NT2/D1 (cell line): ENCODE measurements around the gene TALDO1.

Experiments used
- DNase-seq: peaks from one replicate; pipeline ENCODE4 v3.0.0-alpha.2; 2011; ENCODE audit warnings: low read depth, low spot score
- H3K27me3 ChIP-seq: 2 replicates; pipeline ENCODE4 v1.6.0; 2011; ENCODE audit warnings: mild to moderate bottlenecking; ENCODE audit not compliant: insufficient read length, insufficient read depth
- H3K36me3 ChIP-seq: 2 replicates; pipeline ENCODE4 v1.6.1; 2011; ENCODE audit warnings: mild to moderate bottlenecking, low read length, mixed read lengths; ENCODE audit not compliant: insufficient read depth, insufficient read length
- H3K4me1 ChIP-seq: 2 replicates; pipeline ENCODE4 v1.5.1; 2011; ENCODE audit not compliant: insufficient read depth, insufficient read length
- H3K4me3 ChIP-seq: 2 replicates; pipeline ENCODE4 v1.5.1; 2011; ENCODE audit warnings: low read depth; ENCODE audit not compliant: insufficient read length
- H3K9ac ChIP-seq: 2 replicates; pipeline ENCODE4 v1.6.0; 2011; ENCODE audit warnings: low read depth; ENCODE audit not compliant: insufficient read length
- H3K9me3 ChIP-seq: 2 replicates; pipeline ENCODE4 v1.5.1; 2011; ENCODE audit warnings: mild to moderate bottlenecking, low read length; ENCODE audit not compliant: insufficient read depth
- SUZ12 ChIP-seq: IDR thresholded peaks from 2 replicates; pipeline ENCODE4 v1.6.1; 2011; ENCODE audit not compliant: insufficient read length, insufficient read depth; ENCODE audit errors: extremely low read depth
- YY1 ChIP-seq: IDR thresholded peaks from 2 replicates; pipeline ENCODE4 v1.6.1; 2011; ENCODE audit not compliant: insufficient read length, insufficient read depth
- ZNF274 ChIP-seq: IDR thresholded peaks from 2 replicates; pipeline ENCODE4 v1.6.1; 2011; ENCODE audit warnings: mild to moderate bottlenecking, low read depth, low read length

The TALDO1 gene

DNA sequence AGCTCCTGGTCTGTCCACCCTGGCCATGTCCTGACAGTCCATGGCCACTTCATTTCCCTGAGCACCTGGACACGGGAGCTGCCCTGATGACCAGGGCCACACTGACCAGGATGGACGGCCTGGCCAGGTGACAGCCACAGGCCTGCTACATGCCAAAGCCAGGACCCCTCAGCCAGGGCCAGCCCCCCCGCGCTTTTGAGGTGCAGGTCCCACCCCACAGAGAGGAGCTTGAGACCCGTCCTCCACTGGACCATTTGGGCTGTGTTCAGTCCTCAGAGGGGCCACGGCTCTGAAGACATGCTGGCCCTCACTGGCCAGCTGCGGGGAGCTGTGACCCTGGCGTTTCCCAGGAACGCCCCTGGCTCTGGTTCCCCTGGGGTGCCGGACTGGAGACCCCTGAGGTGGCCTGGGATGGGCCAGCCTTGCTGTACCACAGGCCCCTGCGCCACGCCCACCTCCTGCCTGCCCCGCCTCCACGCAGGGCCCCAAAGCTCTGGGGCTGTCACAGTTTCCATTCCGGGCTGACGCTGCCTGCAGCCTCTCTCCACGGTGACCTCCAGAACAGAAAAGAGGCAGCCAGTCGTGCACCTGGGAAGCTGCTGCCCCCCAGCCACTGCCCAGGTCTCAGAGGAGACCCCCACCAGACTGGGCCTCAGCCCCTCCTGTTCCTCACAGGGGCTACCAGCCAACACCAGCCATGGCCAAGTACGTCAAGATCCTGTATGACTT, 23.1 kb upstream of the TALDO1 start:
- H3K9ac ChIP-seq, result no peak overlapping the region
- no peak for DNase-seq
- peaks cover 19% of the 10 kb centered on the region for H3K27me3 ChIP-seq
- no peaks in the 10 kb centered on the region for H3K9me3 ChIP-seq
- H3K4me1 ChIP-seq, result peaks cover 27% of the 10 kb centered on the region
- H3K4me3 ChIP-seq, result no peak overlapping the region
- H3K36me3 ChIP-seq, result peaks cover 49% of the 10 kb centered on the region
- TF ChIP-seq ZNF274, result no peak
- TF ChIP-seq SUZ12, result no peak
- no peak for TF ChIP-seq YY1

DNA sequence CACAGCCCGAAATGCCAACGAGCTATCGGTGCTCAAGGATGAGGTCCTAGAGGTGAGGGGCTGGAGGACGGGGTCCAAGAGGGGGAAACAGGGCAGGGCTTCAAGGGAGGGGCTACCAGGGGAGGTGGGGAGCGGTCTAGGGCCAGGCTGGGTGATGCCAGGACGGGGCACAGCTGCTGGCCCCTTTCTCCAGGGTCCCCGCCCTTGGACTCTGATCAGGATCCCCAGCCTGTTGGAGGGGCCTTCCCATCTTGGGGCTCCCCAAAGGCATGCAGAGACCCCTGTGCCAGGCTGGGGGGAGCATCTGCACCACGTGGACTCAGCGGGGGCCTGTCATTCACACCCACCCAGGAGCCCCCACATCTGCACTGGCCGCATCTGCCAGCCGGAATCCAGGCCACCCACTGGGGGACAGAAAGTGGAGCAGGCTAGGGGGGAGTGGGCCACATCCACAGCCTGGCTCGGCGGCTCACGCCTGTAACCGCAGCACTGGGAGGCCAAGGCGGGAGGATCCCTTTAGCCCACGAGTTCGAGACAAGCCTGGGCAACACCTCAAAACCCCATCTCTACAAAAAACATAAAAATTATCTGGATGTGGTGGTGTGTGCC, 22.4 kb upstream of the TALDO1 start:
- TF ChIP-seq ZNF274 (no peak), SUZ12 (no peak), YY1 (no peak)
- Histone ChIP-seq H3K27me3 (peaks cover 12% of the 10 kb centered on the region), H3K9me3 (no peaks in the 10 kb centered on the region), H3K4me3 (no peak overlapping the region), H3K9ac (no peak overlapping the region), H3K4me1 (peaks cover 22% of the 10 kb centered on the region), H3K36me3 (peaks cover 44% of the 10 kb centered on the region)
- no peak for DNase-seq

DNA sequence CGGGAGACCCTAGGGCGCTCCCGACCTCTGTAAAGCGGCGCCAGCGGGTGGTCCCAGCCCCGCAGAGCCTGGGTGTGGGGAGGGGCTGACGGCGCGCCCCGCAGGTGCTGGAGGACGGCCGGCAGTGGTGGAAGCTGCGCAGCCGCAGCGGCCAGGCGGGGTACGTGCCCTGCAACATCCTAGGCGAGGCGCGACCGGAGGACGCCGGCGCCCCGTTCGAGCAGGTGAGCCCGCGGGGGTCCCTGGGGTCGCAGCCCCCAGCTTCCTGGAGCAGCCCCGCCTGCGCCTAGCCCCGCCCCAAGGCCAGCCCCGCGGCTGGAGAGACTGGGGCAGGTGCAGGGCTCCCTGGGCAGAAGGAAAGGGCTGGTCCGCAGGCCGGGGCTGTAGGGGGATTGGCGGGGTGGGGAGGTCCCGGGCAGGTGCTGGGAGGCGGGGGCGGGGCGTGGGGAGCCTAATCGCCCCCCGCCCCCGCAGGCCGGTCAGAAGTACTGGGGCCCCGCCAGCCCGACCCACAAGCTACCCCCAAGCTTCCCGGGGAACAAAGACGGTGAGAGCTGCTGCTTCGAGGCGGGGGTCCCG, 21.6 kb upstream of the TALDO1 start:
- Histone ChIP-seq H3K4me3 (no peak overlapping the region), H3K36me3 (peaks cover 40% of the 10 kb centered on the region), H3K9me3 (no peaks in the 10 kb centered on the region), H3K27me3 (peaks cover 7% of the 10 kb centered on the region), H3K9ac (no peak overlapping the region), H3K4me1 (peaks cover 17% of the 10 kb centered on the region)
- no peak for TF ChIP-seq SUZ12
- no peak for TF ChIP-seq ZNF274
- TF ChIP-seq YY1, result no peak
- DNase-seq, result no peak

GRCh38 chr11:726278-727220, 20.7 kb upstream of the TALDO1 start:
- DNase-seq, result no peak
- H3K27me3 ChIP-seq, result peaks cover 7% of the 10 kb centered on the region
- peaks cover 17% of the 10 kb centered on the region for H3K4me1 ChIP-seq
- no peaks in the 10 kb centered on the region for H3K9me3 ChIP-seq
- peaks cover 40% of the 10 kb centered on the region for H3K36me3 ChIP-seq
- H3K9ac ChIP-seq, result no peak overlapping the region
- TF ChIP-seq YY1 (no peak), SUZ12 (no peak), ZNF274 (no peak)
- no peak overlapping the region for H3K4me3 ChIP-seq

DNA sequence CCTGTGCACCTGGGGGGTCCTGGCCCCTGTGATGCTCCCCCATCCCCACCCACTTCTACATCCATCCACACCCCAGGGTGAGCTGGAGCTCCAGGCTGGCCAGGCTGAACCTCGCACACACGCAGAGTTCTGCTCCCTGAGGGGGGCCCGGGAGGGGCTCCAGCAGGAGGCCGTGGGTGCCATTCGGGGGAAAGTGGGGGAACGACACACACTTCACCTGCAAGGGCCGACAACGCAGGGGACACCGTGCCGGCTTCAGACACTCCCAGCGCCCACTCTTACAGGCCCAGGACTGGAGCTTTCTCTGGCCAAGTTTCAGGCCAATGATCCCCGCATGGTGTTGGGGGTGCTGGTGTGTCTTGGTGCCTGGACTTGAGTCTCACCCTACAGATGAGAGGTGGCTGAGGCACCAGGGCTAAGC, 20.0 kb upstream of the TALDO1 start:
- Histone ChIP-seq H3K4me3 (no peak overlapping the region), H3K27me3 (peaks cover 7% of the 10 kb centered on the region), H3K4me1 (peaks cover 17% of the 10 kb centered on the region), H3K9ac (no peak overlapping the region), H3K9me3 (no peaks in the 10 kb centered on the region), H3K36me3 (peaks cover 33% of the 10 kb centered on the region)
- TF ChIP-seq SUZ12, result no peak
- TF ChIP-seq ZNF274, result no peak
- TF ChIP-seq YY1, result no peak
- DNase-seq, result no peak

DNA sequence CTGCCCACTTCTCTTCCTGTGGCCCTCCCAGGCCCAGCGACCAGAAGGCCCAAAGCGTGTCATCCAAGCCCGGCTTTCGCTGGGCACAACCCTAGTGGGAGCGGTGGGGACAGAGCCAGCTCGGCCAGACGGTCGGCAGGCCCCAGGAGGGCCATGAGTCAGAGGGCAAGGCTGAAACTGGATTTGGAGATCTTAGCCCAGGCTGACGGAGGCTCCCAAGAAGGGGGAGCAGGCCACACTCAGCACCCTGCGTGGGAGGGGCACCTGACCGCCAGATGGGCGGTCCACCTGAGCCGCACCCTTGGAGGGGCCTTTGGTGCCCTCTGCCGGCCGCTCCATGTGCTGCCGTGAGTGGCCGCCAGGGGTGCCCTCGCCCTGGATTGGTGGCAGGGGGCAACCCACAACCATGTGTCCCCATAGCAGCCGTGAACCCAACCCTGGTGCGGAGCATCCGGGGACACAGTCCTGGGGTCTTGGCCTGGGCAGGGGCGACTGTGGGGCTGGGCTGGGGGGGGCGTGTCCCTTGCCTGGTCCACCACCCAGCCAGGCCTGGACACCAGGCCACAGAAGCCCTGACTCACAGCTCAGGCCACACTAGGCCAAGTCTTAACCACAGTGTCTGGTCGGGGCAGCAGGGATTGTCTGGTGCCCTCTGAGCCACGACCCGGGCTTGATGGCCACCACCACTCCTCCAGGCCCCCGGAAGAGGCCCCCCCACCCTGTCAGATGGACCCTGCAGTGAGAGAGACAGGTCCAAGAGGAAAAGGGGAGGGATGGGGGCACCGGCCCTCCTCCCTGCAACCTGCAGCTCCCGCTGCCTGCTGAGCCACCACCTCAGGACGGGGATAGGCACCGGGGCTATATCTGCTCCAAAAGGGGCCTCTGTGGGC, 19.2 kb upstream of the TALDO1 start:
- peak; percentile 57 for DNase-seq
- Histone ChIP-seq H3K9ac (peak overlapping the region; percentile 67), H3K4me1 (peaks cover 17% of the 10 kb centered on the region), H3K27me3 (peaks cover 7% of the 10 kb centered on the region), H3K4me3 (no peak overlapping the region), H3K36me3 (peaks cover 31% of the 10 kb centered on the region), H3K9me3 (no peaks in the 10 kb centered on the region)
- no peak for TF ChIP-seq YY1
- TF ChIP-seq ZNF274, result no peak
- TF ChIP-seq SUZ12, result no peak
